D721Med (cell line): ENCODE results near the gene ICAM3.
A peak's percentile ranks its signal among the peaks of the same experiment; 100 is the strongest.

Experiments used
- DNase-seq: peaks from one replicate; pipeline ENCODE4 v3.0.0; 2011; ENCODE audit warnings: low spot score; ENCODE audit not compliant: insufficient read length
- FAIRE-seq: peaks from 2 replicates; lab custom pipeline; 2011; peaks lifted over from hg19 to GRCh38; lab: Jason Lieb, UNC
- TF ChIP-seq, protein P1 (sequence below): IDR thresholded peaks from 2 replicates; pipeline ENCODE4 v1.5.1; 2012; ENCODE audit warnings: mild to moderate bottlenecking, control low read depth; ENCODE audit not compliant: insufficient read depth; ENCODE audit errors: missing control alignments

ICAM3 gene

GRCh38 chr19:10333758-10334587 lies 5.5 kb downstream of the ICAM3 start:
- no peak for FAIRE-seq
- TF ChIP-seq, protein P1, sequence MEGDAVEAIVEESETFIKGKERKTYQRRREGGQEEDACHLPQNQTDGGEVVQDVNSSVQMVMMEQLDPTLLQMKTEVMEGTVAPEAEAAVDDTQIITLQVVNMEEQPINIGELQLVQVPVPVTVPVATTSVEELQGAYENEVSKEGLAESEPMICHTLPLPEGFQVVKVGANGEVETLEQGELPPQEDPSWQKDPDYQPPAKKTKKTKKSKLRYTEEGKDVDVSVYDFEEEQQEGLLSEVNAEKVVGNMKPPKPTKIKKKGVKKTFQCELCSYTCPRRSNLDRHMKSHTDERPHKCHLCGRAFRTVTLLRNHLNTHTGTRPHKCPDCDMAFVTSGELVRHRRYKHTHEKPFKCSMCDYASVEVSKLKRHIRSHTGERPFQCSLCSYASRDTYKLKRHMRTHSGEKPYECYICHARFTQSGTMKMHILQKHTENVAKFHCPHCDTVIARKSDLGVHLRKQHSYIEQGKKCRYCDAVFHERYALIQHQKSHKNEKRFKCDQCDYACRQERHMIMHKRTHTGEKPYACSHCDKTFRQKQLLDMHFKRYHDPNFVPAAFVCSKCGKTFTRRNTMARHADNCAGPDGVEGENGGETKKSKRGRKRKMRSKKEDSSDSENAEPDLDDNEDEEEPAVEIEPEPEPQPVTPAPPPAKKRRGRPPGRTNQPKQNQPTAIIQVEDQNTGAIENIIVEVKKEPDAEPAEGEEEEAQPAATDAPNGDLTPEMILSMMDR, result no peak
- no peak for DNase-seq

DNA sequence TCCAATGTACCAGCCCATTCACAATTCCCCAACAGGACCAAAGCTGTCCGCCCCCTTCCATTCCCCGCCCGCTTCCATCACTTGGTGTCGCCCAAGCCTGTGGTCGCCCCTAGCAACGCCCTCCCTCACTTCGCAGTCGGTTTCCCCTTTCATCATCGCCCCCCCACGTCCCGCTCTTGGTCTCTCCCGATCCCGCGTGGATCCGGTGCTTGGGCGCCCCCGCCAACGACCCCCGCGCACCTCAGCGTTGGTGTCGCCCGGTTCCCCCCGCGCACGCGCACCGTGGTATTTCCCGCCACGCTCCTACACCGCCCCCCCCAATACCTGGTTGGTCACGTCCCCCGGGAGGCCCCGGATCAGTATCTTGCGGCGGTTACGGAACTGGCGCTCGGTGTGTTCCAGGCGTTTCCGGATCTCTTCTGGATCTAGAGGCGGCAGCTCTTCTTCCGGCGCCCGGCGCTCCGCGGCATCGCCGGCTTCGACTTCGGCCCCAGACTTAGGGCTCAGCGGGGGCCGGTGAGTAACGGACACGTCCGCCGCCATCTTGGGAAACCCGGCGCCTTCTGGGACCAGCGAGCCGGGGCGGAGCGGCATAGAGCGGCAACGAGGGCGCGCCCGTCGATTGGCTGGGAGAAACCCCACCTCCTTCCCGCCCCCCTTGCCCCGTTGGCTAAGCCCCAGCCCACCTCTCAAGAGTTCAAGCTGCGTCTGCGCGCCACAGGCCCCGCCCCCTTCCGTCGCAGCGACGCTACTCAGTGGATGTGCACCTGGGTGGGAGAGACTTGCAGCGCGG lies 6.3 kb downstream of the ICAM3 start, which contains the start of gene RAVER1:
RAVER1 (minus strand) TSS at position 565 of the 793 bp plus-strand sequence; CDS start at position 543, 22 bp downstream.
- peak; percentile 95 for DNase-seq
- FAIRE-seq, result no peak
- TF ChIP-seq, protein P1, result no peak

GRCh38 chr19:10332158-10332964 lies 7.1 kb downstream of the ICAM3 start:
- TF ChIP-seq, protein P1, result no peak
- DNase-seq (no peak), FAIRE-seq (no peak)

GRCh38 chr19:10329555-10329954 lies 9.9 kb downstream of the ICAM3 start:
- FAIRE-seq (no peak), DNase-seq (no peak)
- TF ChIP-seq, protein P1, result no peak

DNA sequence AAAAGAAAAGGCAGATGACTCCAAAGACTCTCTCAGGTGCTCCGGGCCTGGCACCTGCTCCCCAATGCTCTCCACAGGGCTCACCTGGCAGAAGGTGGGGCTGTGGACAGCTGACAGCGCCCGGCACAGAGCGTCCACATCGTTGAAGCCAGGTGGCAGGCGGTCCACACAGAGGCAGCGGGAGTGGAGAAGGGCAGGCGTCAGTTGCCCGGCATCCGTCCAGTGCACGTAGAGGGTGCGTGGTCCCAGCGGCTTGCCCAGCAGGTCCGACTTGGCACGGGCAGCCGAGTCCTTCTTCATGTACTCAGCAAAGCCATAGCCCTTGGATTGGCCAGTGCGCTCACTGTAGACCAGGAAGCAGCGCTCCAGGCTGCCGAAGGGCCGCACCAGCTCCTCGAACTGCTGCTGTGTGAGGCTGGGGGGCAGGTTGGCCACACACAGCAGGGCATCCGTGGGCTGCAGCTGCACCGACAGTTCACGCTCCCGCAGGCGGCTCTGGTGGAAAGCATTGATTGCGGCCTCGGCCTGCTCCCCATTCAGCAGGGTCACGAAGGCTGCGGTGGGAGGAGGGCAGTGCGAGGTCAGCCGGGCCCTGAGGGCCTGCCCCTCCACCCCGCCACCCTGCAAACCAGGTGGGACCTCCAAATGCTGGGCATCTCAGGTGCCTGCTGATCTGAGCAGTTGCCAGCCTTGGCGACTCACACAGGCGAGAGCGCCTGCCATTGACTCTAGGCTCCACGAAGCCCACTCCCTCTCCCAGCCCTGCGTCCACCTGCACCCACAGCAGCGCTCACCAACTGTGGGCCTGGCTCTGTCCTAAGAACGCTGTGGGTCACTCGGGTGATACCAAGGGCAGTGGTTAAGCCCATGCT lies 10.6 kb downstream of the ICAM3 start:
- FAIRE-seq (no peak), DNase-seq (no peak)
- TF ChIP-seq, protein P1, result no peak

- DNase-seq, result no peak
- FAIRE-seq, result no peak
- TF ChIP-seq, protein P1, result no peak
Observed at GRCh38 chr19:10327793-10328192, 11.6 kb downstream of the ICAM3 start.
